ENCODE data around the gene OR8B8. TPM values are rescaled to one million over a fixed set of nuclear protein-coding genes. Genes with fewer than 3 reads are reported as not detected.
A peak's percentile ranks its signal among the peaks of the same experiment; 100 is the strongest.

OR8B8 gene
- polyA plus RNA-seq (2011; rRNA removed) (not detected in 2 replicates), polyA minus RNA-seq (2011; rRNA and poly(A)+ RNA removed) (not detected in 2 replicates)

GRCh38 chr11:124445646-124446150 is at the start of gene OR8B8:
Gene OR8B8 (minus strand): TSS chr11:124445696. CDS start chr11:124441085, 4,611 bp downstream.
- no peak for DNase-seq (ENCODE audit: low read depth, low spot score)
- TF ChIP-seq CTCF (IDR thresholded peaks at IDR 0.05; ENCODE audit: low read depth, low read length), result no peak
- Histone ChIP-seq H3K27ac (ENCODE audit: low read depth, low read length) (no peak within 1 kb of the TSS), H3K27me3 (ENCODE audit: control insufficient read depth, insufficient read depth, low read length) (no peaks in the 10 kb centered on the region), H3K9me3 (ENCODE audit: control insufficient read depth, insufficient read depth, low read length) (no peaks in the 10 kb centered on the region), H3K4me3 (ENCODE audit: low read depth, low read length) (no peak within 1 kb of the TSS)
- ChIA-PET POLR2A (no interaction called here), CTCF (no interaction called here)

- no peaks in the 10 kb centered on the region for H3K9me3 ChIP-seq (ENCODE audit: control insufficient read depth, insufficient read depth, low read length)
- CTCF ChIA-PET, result no interaction called here
Observed at GRCh38 chr11:124493016-124493655, 47.6 kb upstream of the OR8B8 start.

GRCh38 chr11:124483422-124483821 is 37.9 kb upstream of the OR8B8 start:
- POLR2A ChIA-PET, result no interaction called here
- TF ChIP-seq CTCF (IDR thresholded peaks at IDR 0.05; ENCODE audit: low read depth, low read length), result no peak
- Histone ChIP-seq H3K9me3 (ENCODE audit: control insufficient read depth, insufficient read depth, low read length) (no peaks in the 10 kb centered on the region), H3K4me3 (ENCODE audit: low read depth, low read length) (no peak overlapping the region), H3K27me3 (ENCODE audit: control insufficient read depth, insufficient read depth, low read length) (no peaks in the 10 kb centered on the region), H3K27ac (ENCODE audit: low read depth, low read length) (peak overlapping the region; percentile 4)
- DNase-seq (ENCODE audit: low read depth, low spot score), result no peak
- CTCF ChIA-PET, result interaction anchor here (0.8 kb wide), 1 partner anchor 68 kb away, joined by 4 read pairs; no protein-coding TSS in a partner anchor

More at GRCh38 chr11:124493016-124493655, 47.6 kb upstream of the OR8B8 start:
- no peak overlapping the region for H3K4me3 ChIP-seq (ENCODE audit: low read depth, low read length)
- no peak for TF ChIP-seq CTCF (IDR thresholded peaks at IDR 0.05; ENCODE audit: low read depth, low read length)
- H3K27ac ChIP-seq (ENCODE audit: low read depth, low read length), result no peak overlapping the region
- POLR2A ChIA-PET, result no interaction called here
- no peak for DNase-seq (ENCODE audit: low read depth, low spot score)
- peaks cover 7% of the 10 kb centered on the region for H3K27me3 ChIP-seq (ENCODE audit: control insufficient read depth, insufficient read depth, low read length)

- H3K27me3 ChIP-seq (ENCODE audit: control insufficient read depth, insufficient read depth, low read length), result no peaks in the 10 kb centered on the region
- no peak for DNase-seq (ENCODE audit: low read depth, low spot score)
- no peak for TF ChIP-seq CTCF (IDR thresholded peaks at IDR 0.05; ENCODE audit: low read depth, low read length)
- H3K4me3 ChIP-seq (ENCODE audit: low read depth, low read length), result no peak overlapping the region
- CTCF ChIA-PET, result interaction anchor here (1.2 kb wide), 1 partner anchor 67 kb away, joined by 15 read pairs; no protein-coding TSS in a partner anchor
- POLR2A ChIA-PET, result no interaction called here
- no peaks in the 10 kb centered on the region for H3K9me3 ChIP-seq (ENCODE audit: control insufficient read depth, insufficient read depth, low read length)
- H3K27ac ChIP-seq (ENCODE audit: low read depth, low read length), result peak overlapping the region; percentile 31
Observed at GRCh38 chr11:124482362-124483147, 37.1 kb upstream of the OR8B8 start.
